GM21717 (cell line): ENCODE data around the gene GLCE.
A peak's percentile ranks its signal among the peaks of the same experiment; 100 is the strongest.

Source experiments
- ATAC-seq: cut with Tn5 transposase; IDR thresholded peaks from one replicate; pipeline ENCODE4 v1.9.1; 2021; ENCODE audit warnings: mild to moderate bottlenecking, moderate library complexity; ENCODE audit not compliant: unreplicated experiment

GLCE gene

GRCh38 chr15:69160141-69160993 lies at the start of gene GLCE:
TSS of gene GLCE (plus strand) at chr15:69160635. CDS start at chr15:69255807, 95,172 bp downstream.
- ATAC-seq = peak; percentile 94

DNA sequence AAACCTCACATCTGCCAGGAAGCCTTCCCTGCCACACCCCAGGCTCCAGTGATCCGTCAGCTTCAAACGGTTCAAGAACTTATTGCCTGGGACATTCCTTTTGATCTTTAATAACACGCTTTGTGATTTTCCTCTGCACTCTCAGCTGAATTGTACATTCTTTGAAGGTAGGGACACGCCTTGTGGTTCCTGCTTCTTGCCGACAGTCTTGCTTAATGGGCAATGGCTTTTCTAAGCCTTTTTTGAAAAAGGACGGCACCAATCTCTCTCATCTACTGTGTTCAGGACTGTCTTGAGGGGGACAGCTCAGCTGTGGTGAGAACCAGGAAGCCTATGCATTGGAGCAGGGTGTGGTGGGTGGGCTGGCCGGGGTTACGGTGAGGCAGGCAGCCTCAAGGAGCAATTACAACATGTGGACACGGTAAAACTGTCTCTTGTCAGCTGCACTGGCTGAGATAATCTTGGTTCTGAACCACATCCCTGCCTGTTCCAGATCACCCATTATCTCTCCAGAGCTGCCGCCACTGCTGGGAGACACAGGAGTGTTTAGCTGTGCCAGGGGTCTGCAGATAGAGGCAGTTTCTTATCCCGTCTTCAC lies 46.0 kb upstream of the GLCE start:
- no peak for ATAC-seq

DNA sequence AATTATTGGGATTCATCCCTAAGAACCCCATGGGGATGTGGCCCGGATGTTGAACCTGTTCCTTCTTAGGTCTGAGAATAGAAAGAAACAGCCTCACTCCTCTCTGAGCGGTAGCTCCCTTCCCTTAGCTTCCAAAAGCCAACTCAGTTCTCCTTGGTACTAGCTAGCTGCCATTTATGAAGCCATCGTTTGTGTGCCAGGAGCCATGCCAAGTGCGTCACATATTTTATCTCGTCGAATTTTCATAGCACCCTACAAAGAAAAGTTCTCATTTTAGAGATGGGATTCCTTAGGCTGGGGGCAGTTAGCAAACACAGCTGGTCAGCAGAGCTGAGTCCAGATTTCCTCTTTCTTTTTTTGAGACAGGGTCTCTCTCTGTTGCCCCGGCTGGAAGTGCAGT lies 45.4 kb upstream of the GLCE start:
- no peak for ATAC-seq

- no peak for ATAC-seq
Observed at GRCh38 chr15:69116391-69116790, 44.0 kb upstream of the GLCE start.

DNA sequence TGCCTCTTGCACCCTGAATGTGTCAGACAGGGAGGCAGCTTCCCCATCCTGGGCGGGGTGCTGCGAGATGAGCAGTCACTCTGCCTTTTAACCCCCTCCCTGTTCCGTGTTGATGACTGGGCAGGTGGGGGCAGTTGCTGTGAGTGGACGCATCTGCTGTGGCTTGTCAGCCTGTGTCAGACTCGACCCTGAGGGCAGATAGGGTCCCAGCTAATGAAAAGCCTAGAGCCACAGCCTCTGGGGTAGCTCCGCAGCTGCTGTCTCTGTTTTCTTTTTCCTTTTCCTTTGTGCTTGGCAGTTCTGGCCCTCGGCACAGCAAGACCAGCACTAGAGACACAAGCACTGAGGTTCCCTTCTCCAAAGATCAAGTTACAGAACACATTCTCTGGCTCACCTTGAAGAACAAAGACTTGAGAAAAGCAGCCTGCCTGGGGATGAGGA lies 43.0 kb upstream of the GLCE start:
- ATAC-seq = no peak

- ATAC-seq = no peak
Observed at GRCh38 chr15:69118089-69118488, 42.3 kb upstream of the GLCE start.

- no peak for ATAC-seq
Observed at GRCh38 chr15:69119001-69119400, 41.4 kb upstream of the GLCE start.

GRCh38 chr15:69119683-69120395 lies 40.6 kb upstream of the GLCE start:
- no peak for ATAC-seq

GRCh38 chr15:69120732-69121131 lies 39.7 kb upstream of the GLCE start:
- ATAC-seq = no peak

- ATAC-seq = no peak
Observed at GRCh38 chr15:69121198-69121828, 39.1 kb upstream of the GLCE start.

DNA sequence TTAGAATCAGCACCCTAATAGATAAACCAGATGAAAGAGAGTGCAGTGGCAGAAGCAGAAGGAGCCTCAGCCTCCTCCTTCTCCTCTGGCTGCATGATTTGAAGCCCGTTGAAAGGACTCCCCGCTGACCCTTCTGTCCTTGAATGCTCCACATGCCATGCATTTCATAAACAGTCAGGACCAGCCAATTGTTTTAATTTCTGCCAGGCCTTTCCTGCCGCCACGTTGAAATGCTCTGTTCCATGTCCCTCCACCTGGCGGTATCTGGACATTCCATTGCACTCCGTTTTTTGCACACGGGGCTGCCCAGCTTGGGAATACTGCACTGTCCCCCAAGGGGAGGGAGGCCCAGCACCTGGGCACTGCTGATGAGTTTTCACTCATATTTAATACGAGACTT lies 35.2 kb upstream of the GLCE start:
- no peak for ATAC-seq

DNA sequence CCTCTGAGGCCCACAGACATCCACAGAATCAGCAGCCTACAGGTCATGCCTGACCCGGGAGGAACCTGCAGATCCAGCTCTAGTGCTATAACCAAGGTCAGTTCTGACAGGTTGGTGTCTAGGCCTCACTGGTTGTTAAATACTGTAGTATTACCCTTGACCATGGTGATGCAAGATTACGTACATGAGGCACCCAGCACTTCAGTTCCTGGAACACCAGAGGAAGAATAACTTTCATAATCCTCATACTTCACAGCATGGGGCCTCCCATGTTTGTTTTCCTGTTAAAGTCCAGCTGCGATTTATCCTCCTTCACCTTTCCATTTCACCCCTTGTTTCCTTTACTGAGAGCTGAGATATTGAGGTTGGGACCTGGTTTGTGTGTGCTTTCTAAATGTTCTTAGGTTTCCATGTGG lies 34.4 kb upstream of the GLCE start:
- ATAC-seq = no peak

- ATAC-seq = no peak
Observed at GRCh38 chr15:69127306-69127705, 33.1 kb upstream of the GLCE start.

GRCh38 chr15:69128667-69129311 lies 31.6 kb upstream of the GLCE start:
- ATAC-seq = no peak

DNA sequence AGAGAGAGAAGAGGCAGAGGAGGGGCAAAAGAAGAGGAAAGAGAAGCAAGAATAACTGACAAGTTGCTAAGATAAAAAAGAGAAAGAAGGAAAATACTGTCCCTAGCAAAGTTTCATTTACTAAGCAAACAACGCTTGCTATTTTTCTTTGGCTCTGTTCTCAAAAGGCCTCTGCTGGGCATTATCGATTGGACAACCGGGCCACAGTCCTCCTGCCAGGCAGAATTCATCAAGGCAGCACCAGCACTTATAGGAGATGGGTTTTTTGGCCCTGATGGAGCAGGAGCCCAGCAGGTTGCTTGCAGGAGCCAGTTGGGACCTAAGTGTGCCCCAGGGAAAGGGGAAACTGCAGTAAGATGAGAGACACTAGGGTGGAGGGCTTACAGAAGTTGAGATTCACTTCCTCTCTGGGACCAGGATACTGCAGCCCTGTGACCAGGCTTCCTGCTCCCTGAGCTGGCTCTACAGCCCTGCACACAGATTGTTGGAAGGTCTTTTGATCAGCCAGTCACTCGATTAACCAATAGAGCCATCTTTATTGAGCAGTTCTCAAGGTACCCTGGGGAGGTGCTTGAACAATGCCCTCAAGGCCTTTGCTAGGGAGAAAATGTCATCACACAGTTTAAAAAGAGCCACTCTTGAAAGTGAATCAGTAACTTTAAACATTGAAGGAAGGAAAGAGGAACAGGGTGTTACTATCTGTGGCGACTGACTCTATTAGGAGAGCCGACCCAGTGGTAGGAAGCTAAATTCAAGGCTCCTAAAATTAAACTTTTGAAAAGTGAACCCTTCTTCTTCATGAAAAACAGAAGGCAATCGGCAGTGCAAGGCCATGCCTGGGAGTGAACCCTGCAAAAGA lies 28.8 kb upstream of the GLCE start:
- no peak for ATAC-seq

DNA sequence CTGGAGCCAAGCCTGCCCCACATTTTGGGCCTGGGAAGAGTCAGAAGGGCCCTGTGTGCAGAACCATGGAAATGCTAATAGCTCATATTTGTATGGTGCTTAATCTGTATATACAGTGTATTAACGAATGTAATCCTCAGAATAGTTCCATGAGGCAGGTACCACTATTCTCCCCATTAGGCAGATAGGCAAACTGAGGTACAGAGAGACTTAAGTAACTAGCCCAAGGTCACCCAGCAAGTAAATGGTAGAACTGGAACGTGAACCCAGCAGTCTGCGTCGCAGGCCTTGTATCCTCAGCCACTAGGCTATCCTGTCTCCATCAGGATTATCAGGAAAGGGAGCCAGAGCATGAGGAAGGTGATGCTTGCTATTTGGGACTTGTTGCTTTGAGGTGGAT lies 28.0 kb upstream of the GLCE start:
- ATAC-seq = no peak

- ATAC-seq = no peak
Observed at GRCh38 chr15:69132977-69133861, 27.2 kb upstream of the GLCE start.

DNA sequence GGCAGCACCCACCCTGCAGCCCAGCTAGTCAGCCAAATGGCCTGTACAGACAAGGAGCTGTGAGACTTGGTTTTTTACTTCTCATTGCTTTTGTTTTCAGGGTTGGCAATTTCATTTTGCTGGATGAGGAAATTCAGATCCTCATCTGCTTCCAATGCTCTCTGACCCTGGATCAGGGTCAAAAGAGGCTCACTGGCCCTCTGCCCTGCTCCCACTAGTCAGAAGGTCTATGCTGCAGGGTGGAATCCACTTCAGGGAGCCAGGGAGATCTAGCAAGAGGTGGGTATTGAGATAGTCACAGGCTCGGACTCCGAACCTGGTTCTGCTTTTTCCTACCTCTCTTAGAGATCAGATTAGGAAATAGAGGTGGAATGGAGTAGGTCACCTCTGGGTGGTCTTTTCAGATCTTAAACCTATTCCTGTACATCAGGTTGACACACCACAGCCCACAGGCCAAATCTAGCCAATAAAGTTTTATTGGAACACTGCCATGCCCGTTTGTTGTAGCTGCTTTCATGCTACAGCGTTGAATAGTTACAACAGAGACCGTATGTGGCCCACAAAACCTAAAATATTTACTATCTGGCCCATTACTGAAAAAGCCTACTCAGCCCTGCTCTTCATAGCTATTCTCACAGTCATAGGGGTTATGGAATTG lies 26.4 kb upstream of the GLCE start:
- ATAC-seq = no peak
